SK-N-SH (cell line): ENCODE measurements around the gene DUS2. TPM values are rescaled to one million over a fixed set of nuclear protein-coding genes. Genes with fewer than 3 reads are reported as not detected.

ENCODE experiments used
- CTCF ChIA-PET: fragments of 300-600, 350-600 bp; formaldehyde crosslinking; extraction: SDS; loops from one replicate; lab custom pipeline; 2021; lab: Yijun Ruan, JAX
- POLR2A ChIA-PET: fragments of 350-600 bp; sonication (Branson Sonifier 250); formaldehyde crosslinking; extraction: SDS; loops from one replicate; lab custom pipeline; 2020; ENCODE audit warnings: antibody characterized with exemption, inconsistent platforms; lab: Yijun Ruan, JAX
- DNase-seq: peaks from one replicate; pipeline ENCODE4 v3.0.0; 2012
- H2AFZ ChIP-seq: fragments of 200-600 bp; sonication (generic); 2 replicates; pipeline ENCODE4 v1.8.1; 2016; ENCODE audit warnings: antibody characterized with exemption, mild to moderate bottlenecking, low read depth
- H3F3A ChIP-seq: fragments of 200-600 bp; sonication (generic); replicated peaks from 2 replicates; pipeline ENCODE3; 2016; ENCODE audit warnings: antibody characterized with exemption, mild to moderate bottlenecking; ENCODE audit not compliant: insufficient read depth
- H3K27ac ChIP-seq, 2 experiments: fragments of 200-500 bp in 1 of 2; fragments of 200-600 bp in 1 of 2; sonication (Bioruptor generic) in 1 of 2; sonication (generic), shearing (Covaris generic) in 1 of 2; 2 replicates each; pipeline versions ENCODE4 v1.5.1 to v1.6.1; 2014 to 2016; ENCODE audit warnings: low read depth in 2 of 2, inconsistent platforms in 1 of 2, low read length in 1 of 2, mild to moderate bottlenecking in 1 of 2, mixed read lengths in 1 of 2
- H3K27me3 ChIP-seq: fragments of 200-600 bp; sonication (generic), shearing (Covaris generic); 2 replicates; pipeline ENCODE4 v1.6.1; 2016; ENCODE audit warnings: mixed run types; ENCODE audit not compliant: insufficient read depth
- H3K36me3 ChIP-seq, 2 experiments: fragments of 200-500 bp in 1 of 2; fragments of 200-600 bp in 1 of 2; sonication (Bioruptor generic) in 1 of 2; sonication (generic) in 1 of 2; replicated peaks in 1 of 2; 2 replicates each; pipeline versions ENCODE3 to v1.5.1; 2014 to 2016; ENCODE audit warnings: low read length in 1 of 2, mild to moderate bottlenecking in 1 of 2; ENCODE audit not compliant: insufficient read depth in 2 of 2, control insufficient read depth in 1 of 2
- H3K4me1 ChIP-seq, 2 experiments: fragments of 200-500 bp in 1 of 2; fragments of 200-600 bp in 1 of 2; sonication (Bioruptor generic) in 1 of 2; sonication (generic), shearing (Covaris generic) in 1 of 2; 2 replicates each; pipeline versions ENCODE4 v1.5.1 to v1.6.1; 2014 to 2016; ENCODE audit warnings: low read depth in 1 of 2, low read length in 1 of 2, mixed run types in 1 of 2; ENCODE audit not compliant: insufficient read depth in 2 of 2, control insufficient read depth in 1 of 2
- H3K4me2 ChIP-seq: fragments of 200-600 bp; sonication (generic), shearing (Covaris generic); 2 replicates; pipeline ENCODE4 v1.6.1; 2017; ENCODE audit warnings: mixed run types
- H3K4me3 ChIP-seq, 2 experiments: fragments of 200-500 bp in 1 of 2; fragments of 200-600 bp in 1 of 2; sonication (Bioruptor generic) in 1 of 2; sonication (generic), shearing (Covaris generic) in 1 of 2; 2 replicates each; pipeline versions ENCODE4 v1.5.1 to v1.8.1; 2014 to 2016; ENCODE audit warnings: low read depth in 2 of 2, inconsistent platforms in 1 of 2, low read length in 1 of 2, mild to moderate bottlenecking in 1 of 2, mixed read lengths in 1 of 2, moderate library complexity in 1 of 2
- H3K79me2 ChIP-seq: fragments of 200-600 bp; sonication (generic); 2 replicates; pipeline ENCODE4 v1.8.1; 2017; ENCODE audit warnings: mild to moderate bottlenecking; ENCODE audit not compliant: insufficient read depth
- H3K9ac ChIP-seq: fragments of 200-600 bp; sonication (generic); 2 replicates; pipeline ENCODE4 v1.6.1; 2017; ENCODE audit warnings: mixed run types
- H3K9me2 ChIP-seq: fragments of 200-600 bp; sonication (generic); 2 replicates; pipeline ENCODE4 v1.6.1; 2017; ENCODE audit warnings: mixed run types
- H3K9me3 ChIP-seq: fragments of 200-600 bp; sonication (generic); 2 replicates; pipeline ENCODE4 v1.6.1; 2017; ENCODE audit warnings: mixed run types, mild to moderate bottlenecking, moderate library complexity
- H4K20me1 ChIP-seq: fragments of 200-600 bp; sonication (generic); 2 replicates; pipeline ENCODE4 v1.6.1; 2017; ENCODE audit warnings: mild to moderate bottlenecking, mixed run types; ENCODE audit not compliant: insufficient read depth
- CHD2 ChIP-seq: fragments of 150-350 bp; IDR thresholded peaks from 2 replicates; pipeline ENCODE4 v1.6.1; 2018; ENCODE audit warnings: low read length; ENCODE audit not compliant: partially characterized antibody
- EZH2phosphoT487 ChIP-seq: fragments of 200-600 bp; sonication (generic); IDR thresholded peaks from 2 replicates; pipeline ENCODE4 v1.6.1; 2017; ENCODE audit warnings: low read depth, mixed run types, mild to moderate bottlenecking, antibody characterized with exemption, moderate library complexity, borderline replicate concordance
- FOXM1 ChIP-seq: IDR thresholded peaks from 2 replicates; pipeline ENCODE4 v1.4.0; 2012; ENCODE audit warnings: low read depth, mild to moderate bottlenecking
- JUND ChIP-seq: IDR thresholded peaks from 2 replicates; pipeline ENCODE4 v1.4.0; 2012
- MEF2A ChIP-seq: IDR thresholded peaks from 2 replicates; pipeline ENCODE4 v1.4.0; 2012; ENCODE audit warnings: low read depth, borderline replicate concordance
- MXI1 ChIP-seq: IDR thresholded peaks from 2 replicates; pipeline ENCODE4 v1.6.1; 2012; ENCODE audit warnings: mild to moderate bottlenecking, low read depth, low read length, improper control_type of control experiment
- NRF1 ChIP-seq: IDR thresholded peaks from 2 replicates; pipeline ENCODE4 v1.6.1; 2012; ENCODE audit warnings: low read depth, mild to moderate bottlenecking, low read length
- RAD21 ChIP-seq: IDR thresholded peaks from 2 replicates; pipeline ENCODE4 v1.6.1; 2012; ENCODE audit warnings: mild to moderate bottlenecking, low read length
- RFX5 ChIP-seq: IDR thresholded peaks from 2 replicates; pipeline ENCODE4 v1.6.1; 2012; ENCODE audit warnings: mild to moderate bottlenecking, improper control_type of control experiment, low read length
- TAF1 ChIP-seq: IDR thresholded peaks from 2 replicates; pipeline ENCODE4 v1.6.1; 2012; ENCODE audit warnings: low read depth, mild to moderate bottlenecking, low read length, moderate library complexity, borderline replicate concordance
- TCF12 ChIP-seq: IDR thresholded peaks from 2 replicates; pipeline ENCODE4 v1.4.0; 2012
- TEAD4 ChIP-seq: IDR thresholded peaks from 2 replicates; pipeline ENCODE4 v1.4.0; 2012; ENCODE audit warnings: mild to moderate bottlenecking, borderline replicate concordance; ENCODE audit not compliant: insufficient read depth
- WGBS: methylation state at CpG from one replicate; pipeline ENCODE4 v1.1.6; 2017; ENCODE audit warnings: low lambda C conversion rate; 5-methylcytosine and 5-hydroxymethylcytosine counted together
- polyA plus RNA-seq, 3 experiments: library from polyadenylated mRNA; depleted of rRNA; stranded (reverse); fragments of >200 nt; gene quantifications; 2 replicates each; pipeline ENCODE4 v1.2.3, GENCODE V29; 2012
- TF ChIP-seq, protein P1 (sequence below): fragments of 200-600 bp; sonication (generic); IDR thresholded peaks from 2 replicates; pipeline ENCODE4 v1.6.1; 2017; ENCODE audit warnings: antibody characterized with exemption, mild to moderate bottlenecking, moderate library complexity
- TF ChIP-seq, protein P2 (sequence below): IDR thresholded peaks from 2 replicates; pipeline ENCODE4; 2012
- TF ChIP-seq, protein P3 (sequence below): IDR thresholded peaks from 2 replicates; pipeline ENCODE4 v1.4.0; 2012; ENCODE audit warnings: low read depth, borderline replicate concordance
- TF ChIP-seq, protein P4 (sequence below): IDR thresholded peaks from 2 replicates; pipeline ENCODE4 v1.4.0; 2012; ENCODE audit warnings: low read depth, borderline replicate concordance
- TF ChIP-seq, protein P5 (sequence below): fragments of 150-350 bp; IDR thresholded peaks from 2 replicates; pipeline ENCODE4 v1.6.1; 2016; ENCODE audit warnings: mild to moderate bottlenecking, low read depth, low read length

Gene DUS2
- polyA plus RNA-seq, 1 of the 3 experiments (the other 2 are of a cell fraction): 16.1 TPM

DNA sequence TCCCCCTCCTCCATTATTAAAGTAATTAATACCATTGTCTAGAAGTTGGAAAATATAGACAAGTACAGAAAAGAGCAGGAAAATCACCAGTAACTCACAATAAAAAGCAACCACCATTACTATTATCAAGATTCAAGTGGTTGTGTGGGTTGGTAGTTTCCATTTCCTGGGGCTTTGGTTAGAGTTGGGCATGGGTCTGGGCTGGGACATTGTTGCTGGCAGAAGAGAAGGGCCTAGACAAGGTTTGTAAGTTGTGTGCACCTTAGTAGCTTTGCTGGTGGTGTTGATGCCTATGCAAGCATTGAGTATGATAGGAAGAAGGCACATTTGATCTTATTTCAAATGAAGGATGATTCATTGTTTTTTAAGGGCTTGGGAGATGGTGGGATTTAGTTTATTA, 36.7 kb downstream of the DUS2 start:
- no peak overlapping the region for H3K4me2 ChIP-seq
- H3K27me3 ChIP-seq: no peaks in the 10 kb centered on the region
- 0 out of 2 replicates have a peak, but pooled peaks cover under 1% of the 10 kb centered on the region for H4K20me1 ChIP-seq
- H2AFZ ChIP-seq: no peak overlapping the region
- H3K9ac ChIP-seq: no peak overlapping the region
- POLR2A ChIA-PET: no interaction called here
- H3K27ac ChIP-seq: no peak overlapping the region
- H3K4me3 ChIP-seq: no peak overlapping the region
- H3K9me3 ChIP-seq: no peaks in the 10 kb centered on the region
- TF ChIP-seq CHD2 (no peak), FOXM1 (no peak), TEAD4 (no peak), EZH2phosphoT487 (no peak), TCF12 (no peak), RAD21 (no peak), MEF2A (no peak), TAF1 (no peak), MXI1 (no peak), JUND (no peak), RFX5 (no peak)
- TF ChIP-seq, protein P1, sequence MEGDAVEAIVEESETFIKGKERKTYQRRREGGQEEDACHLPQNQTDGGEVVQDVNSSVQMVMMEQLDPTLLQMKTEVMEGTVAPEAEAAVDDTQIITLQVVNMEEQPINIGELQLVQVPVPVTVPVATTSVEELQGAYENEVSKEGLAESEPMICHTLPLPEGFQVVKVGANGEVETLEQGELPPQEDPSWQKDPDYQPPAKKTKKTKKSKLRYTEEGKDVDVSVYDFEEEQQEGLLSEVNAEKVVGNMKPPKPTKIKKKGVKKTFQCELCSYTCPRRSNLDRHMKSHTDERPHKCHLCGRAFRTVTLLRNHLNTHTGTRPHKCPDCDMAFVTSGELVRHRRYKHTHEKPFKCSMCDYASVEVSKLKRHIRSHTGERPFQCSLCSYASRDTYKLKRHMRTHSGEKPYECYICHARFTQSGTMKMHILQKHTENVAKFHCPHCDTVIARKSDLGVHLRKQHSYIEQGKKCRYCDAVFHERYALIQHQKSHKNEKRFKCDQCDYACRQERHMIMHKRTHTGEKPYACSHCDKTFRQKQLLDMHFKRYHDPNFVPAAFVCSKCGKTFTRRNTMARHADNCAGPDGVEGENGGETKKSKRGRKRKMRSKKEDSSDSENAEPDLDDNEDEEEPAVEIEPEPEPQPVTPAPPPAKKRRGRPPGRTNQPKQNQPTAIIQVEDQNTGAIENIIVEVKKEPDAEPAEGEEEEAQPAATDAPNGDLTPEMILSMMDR: no peak
- TF ChIP-seq, protein P2, sequence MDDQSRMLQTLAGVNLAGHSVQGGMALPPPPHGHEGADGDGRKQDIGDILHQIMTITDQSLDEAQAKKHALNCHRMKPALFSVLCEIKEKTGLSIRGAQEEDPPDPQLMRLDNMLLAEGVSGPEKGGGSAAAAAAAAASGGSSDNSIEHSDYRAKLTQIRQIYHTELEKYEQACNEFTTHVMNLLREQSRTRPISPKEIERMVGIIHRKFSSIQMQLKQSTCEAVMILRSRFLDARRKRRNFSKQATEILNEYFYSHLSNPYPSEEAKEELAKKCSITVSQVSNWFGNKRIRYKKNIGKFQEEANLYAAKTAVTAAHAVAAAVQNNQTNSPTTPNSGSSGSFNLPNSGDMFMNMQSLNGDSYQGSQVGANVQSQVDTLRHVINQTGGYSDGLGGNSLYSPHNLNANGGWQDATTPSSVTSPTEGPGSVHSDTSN: no peak
- TF ChIP-seq, protein P3, sequence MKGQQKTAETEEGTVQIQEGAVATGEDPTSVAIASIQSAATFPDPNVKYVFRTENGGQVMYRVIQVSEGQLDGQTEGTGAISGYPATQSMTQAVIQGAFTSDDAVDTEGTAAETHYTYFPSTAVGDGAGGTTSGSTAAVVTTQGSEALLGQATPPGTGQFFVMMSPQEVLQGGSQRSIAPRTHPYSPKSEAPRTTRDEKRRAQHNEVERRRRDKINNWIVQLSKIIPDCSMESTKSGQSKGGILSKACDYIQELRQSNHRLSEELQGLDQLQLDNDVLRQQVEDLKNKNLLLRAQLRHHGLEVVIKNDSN: no peak
- H3K36me3 ChIP-seq: peaks cover 7 to 13% of the 10 kb centered on the region in 2 experiments
- H3K9me2 ChIP-seq: no peaks in the 10 kb centered on the region
- peaks cover 0 to 8% of the 10 kb centered on the region in 2 experiments; a peak in 2 of 4 replicates for H3K4me1 ChIP-seq
- H3F3A ChIP-seq: peaks cover 17% of the 10 kb centered on the region
- no peaks in the 10 kb centered on the region for H3K79me2 ChIP-seq
- no peak for DNase-seq
- CTCF ChIA-PET: interaction anchor here (3.3 kb wide), 1 partner anchor 19 kb away, joined by 10 read pairs; no protein-coding TSS in a partner anchor

DNA sequence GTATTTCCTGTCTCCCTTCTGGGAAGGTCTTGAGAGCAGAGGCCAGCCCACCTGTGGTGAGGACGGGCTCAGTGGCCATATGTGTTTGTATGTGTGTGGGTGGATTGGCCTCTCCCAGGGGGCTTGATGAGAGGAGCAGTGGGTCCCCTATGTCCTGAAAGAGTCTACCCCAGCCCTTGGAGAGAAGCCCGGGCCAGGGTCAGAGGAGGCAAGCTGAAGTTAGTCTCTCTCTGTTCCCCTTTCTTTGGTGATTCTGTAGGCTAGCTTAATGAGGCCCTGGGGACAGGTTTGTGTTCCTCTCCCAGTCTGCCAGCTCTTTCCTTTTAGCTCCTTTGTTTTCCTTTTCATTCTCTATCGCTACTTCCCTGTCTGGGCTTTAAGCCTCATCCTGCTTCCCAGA, 38.3 kb downstream of the DUS2 start:
- Histone ChIP-seq H3K79me2 (no peaks in the 10 kb centered on the region), H3K36me3 (peaks cover 4 to 13% of the 10 kb centered on the region in 2 experiments), H3K4me1 (peaks cover 0 to 19% of the 10 kb centered on the region in 2 experiments; a peak in 2 of 4 replicates), H3K9me2 (no peaks in the 10 kb centered on the region), H3K4me3 (no peak overlapping the region), H2AFZ (no peak overlapping the region), H3K27ac (no peak overlapping the region), H3F3A (peaks cover 30% of the 10 kb centered on the region), H3K27me3 (no peaks in the 10 kb centered on the region), H3K4me2 (no peak overlapping the region), H4K20me1 (0 out of 2 replicates have a peak, but pooled peaks cover 2% of the 10 kb centered on the region), H3K9me3 (no peaks in the 10 kb centered on the region), H3K9ac (no peak overlapping the region)
- TF ChIP-seq, protein P4, sequence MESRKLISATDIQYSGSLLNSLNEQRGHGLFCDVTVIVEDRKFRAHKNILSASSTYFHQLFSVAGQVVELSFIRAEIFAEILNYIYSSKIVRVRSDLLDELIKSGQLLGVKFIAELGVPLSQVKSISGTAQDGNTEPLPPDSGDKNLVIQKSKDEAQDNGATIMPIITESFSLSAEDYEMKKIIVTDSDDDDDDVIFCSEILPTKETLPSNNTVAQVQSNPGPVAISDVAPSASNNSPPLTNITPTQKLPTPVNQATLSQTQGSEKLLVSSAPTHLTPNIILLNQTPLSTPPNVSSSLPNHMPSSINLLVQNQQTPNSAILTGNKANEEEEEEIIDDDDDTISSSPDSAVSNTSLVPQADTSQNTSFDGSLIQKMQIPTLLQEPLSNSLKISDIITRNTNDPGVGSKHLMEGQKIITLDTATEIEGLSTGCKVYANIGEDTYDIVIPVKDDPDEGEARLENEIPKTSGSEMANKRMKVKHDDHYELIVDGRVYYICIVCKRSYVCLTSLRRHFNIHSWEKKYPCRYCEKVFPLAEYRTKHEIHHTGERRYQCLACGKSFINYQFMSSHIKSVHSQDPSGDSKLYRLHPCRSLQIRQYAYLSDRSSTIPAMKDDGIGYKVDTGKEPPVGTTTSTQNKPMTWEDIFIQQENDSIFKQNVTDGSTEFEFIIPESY: no peak
- TF ChIP-seq MEF2A: no peak
- no peak for TF ChIP-seq TAF1
- TF ChIP-seq RFX5: no peak
- TF ChIP-seq JUND: no peak
- TF ChIP-seq, protein P5, sequence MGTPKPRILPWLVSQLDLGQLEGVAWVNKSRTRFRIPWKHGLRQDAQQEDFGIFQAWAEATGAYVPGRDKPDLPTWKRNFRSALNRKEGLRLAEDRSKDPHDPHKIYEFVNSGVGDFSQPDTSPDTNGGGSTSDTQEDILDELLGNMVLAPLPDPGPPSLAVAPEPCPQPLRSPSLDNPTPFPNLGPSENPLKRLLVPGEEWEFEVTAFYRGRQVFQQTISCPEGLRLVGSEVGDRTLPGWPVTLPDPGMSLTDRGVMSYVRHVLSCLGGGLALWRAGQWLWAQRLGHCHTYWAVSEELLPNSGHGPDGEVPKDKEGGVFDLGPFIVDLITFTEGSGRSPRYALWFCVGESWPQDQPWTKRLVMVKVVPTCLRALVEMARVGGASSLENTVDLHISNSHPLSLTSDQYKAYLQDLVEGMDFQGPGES: no peak
- TF ChIP-seq NRF1: no peak
- no peak for TF ChIP-seq TCF12
- TF ChIP-seq RAD21: no peak
- WGBS: 82% methylated on average over 3 of the region's 3 CpGs
- ChIA-PET CTCF (interaction anchor here (0.9 to 1.6 kb wide), 3 partner anchors 9 to 245 kb away, joined by 4 to 5 read pairs (median 4); no protein-coding TSS in a partner anchor), POLR2A (no interaction called here)
- no peak for DNase-seq
